Spleen (tissue), 11 donors: ENCODE results near the gene ACOXL. TPM values are rescaled to one million over a fixed set of nuclear protein-coding genes. Genes with fewer than 3 reads are reported as not detected.

Source experiments
- DNase-seq: peaks from one replicate; pipeline ENCODE4 v3.0.0-alpha.2; 2020
- H3K27ac ChIP-seq, 8 donors: fragments of 200-600 bp; sonication (generic) in 7 of 8; 1 replicate in 4 of 8; 2 replicates in 4 of 8; pipeline versions ENCODE4 v1.5.0 to v1.8.0; 2016 to 2021; ENCODE audit warnings: inconsistent platforms in 4 of 8, mild to moderate bottlenecking in 4 of 8, moderate library complexity in 1 of 8
- H3K27me3 ChIP-seq, 7 donors: fragments of 200-600 bp; sonication (generic) in 6 of 7; replicated peaks in 1 of 7; 1 replicate in 4 of 7; 2 replicates in 3 of 7; pipeline versions ENCODE4 v1.5.0 to v1.8.0; 2016 to 2021; ENCODE audit warnings: inconsistent platforms in 3 of 7, mild to moderate bottlenecking in 1 of 7
- H3K36me3 ChIP-seq, 6 donors: fragments of 200-600 bp; sonication (generic) in 5 of 6; 1 replicate in 4 of 6; 2 replicates in 2 of 6; pipeline versions ENCODE4 v1.5.0 to v1.8.0; 2016 to 2021; ENCODE audit warnings: inconsistent platforms in 2 of 6
- H3K4me1 ChIP-seq, 6 donors: fragments of 200-600 bp; sonication (generic) in 5 of 6; 1 replicate in 3 of 6; 2 replicates in 3 of 6; pipeline versions ENCODE4 v1.5.0 to v1.8.0; 2016 to 2021; ENCODE audit warnings: inconsistent platforms in 3 of 6
- H3K4me3 ChIP-seq, 8 donors: fragments of 200-600 bp; sonication (generic) in 7 of 8; 1 replicate in 4 of 8; 2 replicates in 4 of 8; pipeline versions ENCODE4 v1.5.0 to v1.8.0; 2016 to 2021; ENCODE audit warnings: inconsistent platforms in 4 of 8, mild to moderate bottlenecking in 4 of 8, moderate library complexity in 2 of 8
- H3K9me3 ChIP-seq, 8 donors: fragments of 200-600 bp; sonication (generic) in 7 of 8; 1 replicate in 4 of 8; 2 replicates in 4 of 8; pipeline versions ENCODE4 v1.5.0 to v1.8.0; 2016 to 2021; ENCODE audit warnings: inconsistent platforms in 4 of 8
- CTCF ChIP-seq, 11 experiments: fragments of 200-600 bp in 7 of 11; fragments of 450-650 bp in 4 of 11; sonication (generic) in 4 of 11; IDR thresholded peaks in 8 of 11; conservative IDR thresholded peaks in 3 of 11; 1 replicate in 7 of 11; 2 replicates in 4 of 11; pipeline versions ENCODE4 v1.4.0 to v1.8.0; 2016 to 2021; ENCODE audit warnings: antibody characterized with exemption in 11 of 11, inconsistent platforms in 4 of 11, mild to moderate bottlenecking in 1 of 11
- POLR2A ChIP-seq, 3 donors: fragments of 450-650 bp; IDR thresholded peaks; one replicate each; pipeline ENCODE4 v1.5.1; 2017; ENCODE audit warnings: antibody characterized with exemption in 3 of 3, mild to moderate bottlenecking in 1 of 3
- POLR2AphosphoS5 ChIP-seq, 3 donors: sonication (generic); formaldehyde crosslinking; IDR thresholded peaks; one replicate each; pipeline ENCODE4 v1.5.1; 2017; ENCODE audit warnings: antibody characterized with exemption in 3 of 3
- WGBS, 5 donors: extraction: QIAGEN DNeasy Blood & Tissue Kit in 3 of 5; methylation state at CpG; one replicate each; pipeline versions ENCODE4 v1.1.5 to v1.1.7; 2013 to 2018; 5-methylcytosine and 5-hydroxymethylcytosine counted together
- intact Hi-C: fragments of 100-400 bp; cut with DNase I; formaldehyde crosslinking; loops from one replicate; pipeline ENCODE4 v1.15.0; 2023; ENCODE audit warnings: low total_unique reads
- polyA plus RNA-seq, 3 donors: library from polyadenylated mRNA; stranded (reverse); fragments of 200-250 nt; gene quantifications; one replicate each; pipeline ENCODE4 v1.2.1, GENCODE V29; 2013
- total RNA-seq, 7 donors: library from RNA; depleted of rRNA in 3 of 7; stranded (reverse); fragments of >200 nt in 3 of 7; fragmentation: NEBNext Ultra II Directional in 4 of 7; extraction: Animal tissue kit (Norgen Biotek cat#: 25700) in 4 of 7; gene quantifications; one replicate each; pipeline versions ENCODE4 v1.1.0 to v1.2.1, GENCODE V29; 2016 to 2021
- donor health status: healthy with polysubstance abuse.
- donor health status: DM: no; HTN: no; CAD: no; lungs with moderate emphysema.
- donor health status: DM: no; HTN: no; CAD: no.
- donor health status: Bipolar disorder and iron deficiency.
- donor health status: healthy.
- donor health status: DM: no; HTN: no; CAD: no.
- donor health status: DM: yes; HTN: yes; CAD: no.

ACOXL gene
- total and polyA plus RNA-seq, 10 donors: 0.04 to 1.0 (median 0.66) TPM

GRCh38 chr2:110727923-110728322 is 4.5 kb upstream of the ACOXL start:
- Histone ChIP-seq H3K27me3 (peaks cover 0 to 29% (median 20%) of the 10 kb centered on the region in 7 donors), H3K9me3 (no peaks in the 10 kb centered on the region), H3K36me3 (no peaks in the 10 kb centered on the region), H3K4me1 (peaks cover 3 to 9% (median 8%) of the 10 kb centered on the region in 6 donors), H3K27ac (no peak overlapping the region), H3K4me3 (no peak overlapping the region)
- 91 to 96% (median 94%) methylated on average over 4 of the region's 4 CpGs for WGBS, 5 donors
- intact Hi-C loops: no loop called here
- DNase-seq: no peak
- no peak for TF ChIP-seq POLR2AphosphoS5 (IDR thresholded peaks at IDR 0.05)
- no peak for TF ChIP-seq CTCF (IDR thresholded peaks at IDR 0.05 in 8 of 11, conservative IDR thresholded peaks at IDR 0.05 in 3 of 11)

DNA sequence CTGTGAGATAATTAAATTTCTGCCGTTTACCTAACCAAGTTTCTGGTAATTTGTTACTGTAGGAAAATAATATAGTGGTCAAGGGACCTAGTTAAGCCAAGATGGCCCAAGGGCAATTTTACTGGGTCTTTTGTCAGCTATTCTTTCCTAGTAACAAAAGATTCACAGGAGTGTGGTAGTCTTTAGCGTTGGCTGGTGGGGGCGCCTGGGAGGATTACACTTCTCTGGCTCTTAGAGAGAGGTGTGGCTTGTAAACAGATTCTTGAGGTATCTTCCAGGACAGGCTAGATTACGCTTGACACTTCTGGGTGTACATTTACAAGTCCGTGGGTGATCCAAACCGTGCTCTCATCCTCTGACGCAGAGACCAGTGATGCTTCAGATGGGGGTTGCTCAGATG is 3.3 kb upstream of the ACOXL start:
- WGBS, 5 donors: 70 to 88% (median 84%) methylated on average over 7 of the region's 7 CpGs

DNA sequence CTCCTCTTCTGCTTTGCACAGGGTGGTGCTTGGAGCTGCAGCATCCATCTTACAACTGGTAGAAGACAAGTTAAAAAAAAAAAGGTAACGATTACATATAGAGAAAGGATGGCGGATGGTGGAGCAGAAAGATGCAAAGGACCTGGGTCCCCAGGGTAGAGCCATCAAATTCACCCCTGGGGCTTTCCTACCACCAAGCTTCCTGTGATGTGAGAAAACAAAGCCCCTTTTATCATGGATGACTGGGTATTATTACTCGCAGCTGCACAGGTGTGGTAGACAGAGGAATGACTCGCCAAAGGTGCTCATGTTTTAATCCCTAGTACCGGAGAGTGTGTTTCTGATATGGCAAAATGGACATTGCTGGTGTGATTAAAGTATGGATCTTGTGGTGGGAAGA is 1.3 kb upstream of the ACOXL start:
- Histone ChIP-seq H3K27me3 (peaks cover 0 to 61% (median 48%) of the 10 kb centered on the region in 7 donors), H3K4me1 (peaks cover 4 to 17% (median 13%) of the 10 kb centered on the region in 6 donors), H3K36me3 (no peaks in the 10 kb centered on the region), H3K9me3 (no peaks in the 10 kb centered on the region), H3K27ac (no peak overlapping the region), H3K4me3 (no peak overlapping the region)
- no peak for DNase-seq
- intact Hi-C loops: no loop called here
- TF ChIP-seq POLR2A (IDR thresholded peaks at IDR 0.05): no peak
- no peak for TF ChIP-seq CTCF (IDR thresholded peaks at IDR 0.05 in 8 of 11, conservative IDR thresholded peaks at IDR 0.05 in 3 of 11)
- TF ChIP-seq POLR2AphosphoS5 (IDR thresholded peaks at IDR 0.05): no peak
- WGBS, 5 donors: 72 to 82% (median 77%) methylated on average over 5 of the region's 5 CpGs

More for the DNA sequence above, 3.3 kb upstream of the ACOXL start:
- no peaks in the 10 kb centered on the region for H3K9me3 ChIP-seq
- H3K4me3 ChIP-seq: no peak overlapping the region
- H3K27ac ChIP-seq: no peak overlapping the region
- DNase-seq: no peak
- no peaks in the 10 kb centered on the region for H3K36me3 ChIP-seq
- H3K4me1 ChIP-seq: peaks cover 4 to 17% (median 13%) of the 10 kb centered on the region in 6 donors
- peaks cover 0 to 41% (median 32%) of the 10 kb centered on the region in 7 donors for H3K27me3 ChIP-seq
- intact Hi-C loops: no loop called here
- TF ChIP-seq POLR2AphosphoS5 (IDR thresholded peaks at IDR 0.05) (no peak), POLR2A (IDR thresholded peaks at IDR 0.05) (no peak), CTCF (IDR thresholded peaks at IDR 0.05 in 8 of 11, conservative IDR thresholded peaks at IDR 0.05 in 3 of 11) (no peak)

GRCh38 chr2:110735366-110735765 is 3.0 kb downstream of the ACOXL start:
- H3K36me3 ChIP-seq: no peaks in the 10 kb centered on the region
- DNase-seq: no peak
- H3K27ac ChIP-seq: no peak overlapping the region
- H3K4me1 ChIP-seq: peaks cover 4 to 17% (median 13%) of the 10 kb centered on the region in 6 donors
- TF ChIP-seq POLR2A (IDR thresholded peaks at IDR 0.05): no peak
- TF ChIP-seq POLR2AphosphoS5 (IDR thresholded peaks at IDR 0.05): no peak
- no peak for TF ChIP-seq CTCF (IDR thresholded peaks at IDR 0.05 in 8 of 11, conservative IDR thresholded peaks at IDR 0.05 in 3 of 11)
- peaks cover 0 to 16% (median 1%) of the 10 kb centered on the region in 8 donors for H3K9me3 ChIP-seq
- no peak overlapping the region for H3K4me3 ChIP-seq
- H3K27me3 ChIP-seq: peaks cover 0 to 88% (median 56%) of the 10 kb centered on the region in 7 donors
- intact Hi-C loops: no loop called here
- WGBS, 5 donors: 45 to 65% (median 46%) methylated on average over 2 to 4 of the region's 4 CpGs
